Endometrial microvascular endothelial cells (primary cell): ENCODE results near the gene BPGM. TPM values are rescaled to one million over a fixed set of nuclear protein-coding genes. Genes with fewer than 3 reads are reported as not detected.

ENCODE experiments used
- in situ Hi-C: cut with HindIII; loops from 2 replicates; pipeline ENCODE4 v1.10.0; 2017; ENCODE audit warnings: low sequenced_read_pairs, low pct_unique_long_range_greater_than_20kb; ENCODE audit errors: inconsistent ontology term
- total RNA-seq: library from RNA; depleted of rRNA; stranded (reverse); fragments of >200 nt; gene quantifications from one replicate; pipeline ENCODE4 v1.2.3, GENCODE V29; 2015; ENCODE audit errors: inconsistent ontology term

The BPGM gene
- total RNA-seq: 22.6 TPM

DNA sequence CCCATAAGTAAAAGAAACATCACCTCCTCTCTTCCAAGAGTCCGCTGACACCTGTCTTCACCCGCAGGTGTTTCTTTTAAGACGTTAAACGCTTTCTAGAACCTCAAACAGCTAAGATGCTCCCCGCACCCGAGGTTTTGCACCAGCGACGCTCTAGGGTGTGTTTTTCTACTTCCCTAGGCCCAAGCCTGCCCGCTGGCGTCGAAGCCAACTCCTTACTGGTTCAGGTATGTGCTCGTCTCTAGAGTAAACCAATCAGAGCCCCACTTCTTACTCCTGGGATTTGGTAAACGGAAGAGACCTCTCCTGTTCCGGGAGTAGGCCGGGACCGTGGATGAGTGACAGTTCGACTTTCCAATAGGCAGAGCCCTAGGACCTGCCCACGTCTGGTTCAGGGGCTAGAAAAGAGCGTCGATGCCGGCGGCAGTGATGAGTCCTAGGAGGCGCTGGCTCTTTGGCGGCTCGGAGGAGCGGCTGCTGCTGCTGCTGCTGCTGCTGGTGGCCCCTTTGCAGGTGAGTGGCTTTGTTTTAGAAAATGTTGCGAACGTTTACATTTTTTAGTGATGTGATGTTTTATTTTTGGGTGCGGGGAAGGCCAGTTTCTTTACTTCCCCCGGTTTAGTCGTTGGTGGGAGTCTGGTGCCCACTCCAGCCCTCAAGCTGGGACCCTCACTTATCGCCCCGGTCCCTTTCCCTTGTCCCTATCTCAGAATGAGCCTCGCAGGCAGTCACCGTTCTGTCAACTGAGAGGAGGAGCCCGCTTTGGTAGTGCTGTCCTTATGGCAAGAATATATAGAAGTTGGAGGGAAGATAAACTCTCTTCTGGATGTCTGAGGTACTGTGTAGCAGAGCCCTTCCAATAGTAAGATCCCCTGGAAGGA, at the start of gene BPGM:
Gene BPGM, plus strand, starts transcription at position 429 of the 881 bp plus-strand sequence. CDS start 14,655 bp downstream, outside the sequence.
- in situ Hi-C loops: no loop called here

DNA sequence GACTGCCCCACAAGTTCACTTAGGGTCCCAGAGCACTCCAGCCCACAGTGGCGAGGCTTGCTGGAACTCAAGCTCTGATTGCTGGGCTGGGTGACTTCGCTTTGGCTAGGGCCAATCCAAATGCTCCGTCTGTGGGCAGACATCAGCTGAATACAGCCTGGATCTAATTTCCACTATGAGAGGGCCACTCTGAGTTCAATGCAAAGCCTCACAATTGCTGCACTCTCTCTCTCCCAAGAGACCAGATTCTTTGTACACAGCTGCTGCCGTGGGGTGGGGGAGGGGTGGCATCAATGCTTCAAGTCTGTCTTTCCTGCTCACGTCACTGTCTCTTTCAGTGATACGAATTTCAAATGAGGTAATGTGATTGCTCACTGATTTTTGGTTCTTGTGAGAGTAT, 47.3 kb upstream of the BPGM start:
- in situ Hi-C loops: no loop called here

DNA sequence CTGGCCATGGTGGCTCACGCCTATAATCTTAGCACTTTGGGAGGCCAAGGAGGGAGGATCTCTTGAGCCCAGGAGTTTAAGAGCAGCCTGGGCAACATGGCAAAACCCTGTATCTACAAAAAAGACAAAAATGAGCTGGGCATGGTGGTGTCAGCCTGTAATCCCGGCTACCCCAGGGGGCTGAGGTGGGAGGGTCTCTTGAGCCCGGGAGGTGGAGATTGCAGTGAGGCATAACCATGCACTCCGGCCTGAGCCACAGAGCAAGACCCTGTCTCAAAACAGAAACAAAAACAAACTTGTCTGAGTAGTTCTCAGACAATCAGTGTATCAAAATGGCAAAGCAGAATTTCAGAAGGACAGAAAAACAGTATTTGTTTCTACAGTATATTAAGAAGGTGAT, 45.2 kb upstream of the BPGM start:
- in situ Hi-C loops: no loop called here

DNA sequence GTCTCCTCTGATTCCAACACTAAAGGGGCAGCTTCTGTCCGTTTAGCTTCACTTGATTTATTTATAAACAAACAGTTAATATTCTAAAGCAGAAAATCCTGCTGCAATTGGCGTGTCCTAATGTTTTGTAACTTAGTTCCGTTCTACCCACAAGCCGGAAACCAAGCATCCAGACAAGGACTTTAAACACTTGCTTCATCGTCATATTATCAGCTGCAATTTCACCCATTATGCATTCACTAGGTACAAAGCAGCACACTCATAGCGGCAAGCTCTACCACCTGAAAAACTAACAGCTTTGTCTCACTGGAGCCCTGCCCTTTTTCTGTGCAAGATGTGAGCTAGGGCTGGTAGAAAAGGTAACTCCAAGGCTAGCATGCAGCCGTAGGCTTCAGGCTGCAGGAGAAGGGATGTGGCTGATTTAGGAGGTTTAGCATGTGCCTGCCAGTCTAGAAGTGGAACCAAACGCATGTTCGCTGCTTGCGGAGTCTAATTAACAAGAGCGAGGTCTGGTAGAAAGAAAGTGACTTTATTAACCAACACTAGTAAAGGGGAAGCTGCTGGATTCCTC, 43.7 kb upstream of the BPGM start:
- in situ Hi-C loops: no loop called here

DNA sequence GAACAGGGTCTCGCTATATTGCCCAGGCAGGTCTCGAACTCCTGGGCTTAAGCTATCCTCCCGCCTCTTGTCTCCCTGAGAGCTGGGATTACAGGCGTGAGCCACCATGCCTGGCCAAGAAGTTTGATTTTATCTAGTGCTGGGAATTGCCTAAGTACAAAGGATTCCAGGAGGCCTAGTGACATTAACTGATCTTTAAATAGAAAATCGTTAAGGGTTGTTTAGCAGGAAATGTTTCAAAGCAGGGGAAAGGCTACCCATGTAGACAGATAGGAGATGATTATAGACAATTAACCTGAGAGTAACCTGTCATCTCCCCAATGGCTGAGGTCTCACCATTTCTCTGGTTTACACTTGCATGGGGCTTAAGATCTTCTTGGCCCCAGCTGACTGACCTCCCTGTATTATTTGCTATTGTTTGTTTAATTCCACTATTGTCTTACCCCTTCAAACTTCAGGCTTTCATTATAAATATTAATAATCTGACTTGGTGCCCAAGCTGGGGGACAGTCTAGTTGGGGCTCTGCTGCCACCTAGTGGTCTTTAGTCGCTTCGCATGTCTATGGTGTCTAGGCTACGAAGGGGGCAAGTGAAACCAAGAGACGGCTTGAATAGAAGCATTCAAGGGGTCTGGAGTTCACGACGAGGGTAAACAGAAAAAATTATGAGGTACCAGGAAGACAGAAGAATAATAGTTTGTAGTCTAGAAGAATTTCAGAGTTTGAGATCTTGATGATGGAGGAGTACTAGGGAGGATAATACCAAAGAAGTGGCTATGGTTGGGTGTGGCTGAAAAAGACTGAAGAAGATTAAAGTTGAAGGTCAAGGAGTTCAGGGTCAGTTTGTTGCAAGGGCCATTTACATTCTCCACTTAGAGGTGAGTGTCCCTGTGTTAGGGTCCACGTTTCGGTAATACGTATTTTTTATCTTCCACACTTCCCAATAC, 40.4 kb upstream of the BPGM start:
- in situ Hi-C loops: no loop called here

DNA sequence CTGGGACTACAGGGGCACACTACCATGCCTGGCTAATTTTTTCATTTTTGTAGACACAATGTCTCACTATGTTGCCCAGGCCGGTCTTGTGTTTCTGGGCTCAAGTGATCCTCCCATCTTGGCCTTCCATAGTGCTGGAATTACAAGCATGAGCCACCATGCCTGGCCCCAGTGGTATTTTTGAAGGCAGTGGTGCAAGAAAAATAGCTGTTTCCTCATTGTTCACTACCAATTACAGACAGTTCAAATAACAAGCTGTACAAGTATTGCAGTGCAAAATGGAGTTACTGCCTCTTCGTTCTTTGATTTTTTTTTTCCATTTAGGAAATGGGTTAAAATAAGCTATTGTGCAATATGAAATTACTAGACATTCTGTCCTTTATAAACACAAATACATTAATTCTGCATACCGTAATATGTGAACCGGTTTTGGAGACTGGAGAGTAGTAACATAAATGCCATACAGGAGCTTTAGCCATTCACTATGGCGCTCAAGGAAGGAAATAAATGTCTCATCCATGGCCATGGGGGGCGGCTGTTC, 35.0 kb upstream of the BPGM start:
- in situ Hi-C loops: no loop called here

DNA sequence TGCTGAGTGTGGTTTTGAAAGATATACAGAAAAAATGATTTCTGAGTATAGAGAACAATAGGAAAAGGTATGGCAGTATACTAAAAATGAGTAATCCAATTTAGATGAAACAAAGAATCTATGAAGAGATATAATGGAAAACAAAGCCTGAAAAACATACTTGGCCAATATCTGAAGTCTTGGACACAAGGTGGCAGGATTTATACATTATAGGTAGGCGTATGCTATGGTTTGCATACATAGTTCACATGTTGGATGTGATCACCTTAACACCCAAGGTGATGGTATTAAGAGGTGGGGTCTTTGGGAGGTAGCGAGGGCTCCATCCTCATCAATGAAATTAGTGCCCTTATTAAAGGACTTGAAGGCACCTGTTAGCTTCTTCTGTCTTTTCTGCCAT, 34.5 kb upstream of the BPGM start:
- in situ Hi-C loops: no loop called here

DNA sequence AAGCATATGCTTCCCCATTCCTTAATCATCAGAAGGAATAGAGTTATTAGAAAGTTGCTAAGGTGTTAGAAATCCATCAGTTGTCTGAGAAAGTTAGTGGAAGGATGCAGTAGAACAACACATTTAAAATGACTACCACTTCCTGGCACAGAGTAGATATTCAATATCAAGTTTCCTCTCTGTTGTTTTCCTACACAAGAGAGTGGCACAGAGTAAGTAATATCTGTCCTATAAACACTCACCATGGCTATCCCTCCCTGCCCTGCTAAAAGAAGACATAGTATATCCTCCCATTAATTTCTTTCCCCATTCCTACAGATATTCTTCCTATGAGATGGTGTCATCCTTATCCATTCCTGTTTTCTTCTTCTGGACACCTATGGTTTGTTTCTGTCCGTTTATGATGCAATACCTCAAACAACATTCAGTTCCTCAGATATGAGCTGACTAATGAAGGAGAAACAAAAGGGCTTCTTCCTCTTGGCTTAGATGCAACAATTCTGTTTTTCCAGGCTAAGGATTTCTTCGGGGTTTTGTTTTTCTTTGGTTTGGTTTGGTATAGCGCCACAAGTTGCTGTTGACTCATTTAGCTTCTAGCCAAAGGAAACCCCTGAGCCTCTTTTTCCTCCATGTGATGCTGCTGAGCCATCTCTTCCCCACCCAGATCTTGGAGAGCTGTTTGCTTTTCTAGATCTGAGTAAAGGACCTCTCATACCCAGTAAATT, 32.9 kb upstream of the BPGM start:
- in situ Hi-C loops: no loop called here

DNA sequence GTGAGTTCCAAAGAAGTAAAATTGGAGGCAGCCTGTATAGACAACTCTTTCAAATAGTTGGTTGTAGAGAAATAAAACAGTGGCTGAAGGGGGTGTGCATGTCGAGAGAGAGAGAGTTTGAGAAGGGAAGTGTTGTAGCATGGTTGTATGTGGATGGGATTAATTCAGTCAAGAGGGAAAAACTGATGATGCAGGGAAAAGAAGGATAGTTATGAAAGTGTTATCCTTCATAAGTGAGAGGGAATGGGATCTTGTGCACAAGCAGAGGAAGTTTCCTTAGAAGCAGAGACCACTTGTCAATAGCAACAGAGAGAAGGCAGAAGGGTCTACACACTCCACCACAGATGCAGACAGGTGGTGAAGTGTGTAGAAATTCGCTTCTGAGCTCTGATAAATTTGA, 30.0 kb upstream of the BPGM start:
- in situ Hi-C loops: no loop called here

DNA sequence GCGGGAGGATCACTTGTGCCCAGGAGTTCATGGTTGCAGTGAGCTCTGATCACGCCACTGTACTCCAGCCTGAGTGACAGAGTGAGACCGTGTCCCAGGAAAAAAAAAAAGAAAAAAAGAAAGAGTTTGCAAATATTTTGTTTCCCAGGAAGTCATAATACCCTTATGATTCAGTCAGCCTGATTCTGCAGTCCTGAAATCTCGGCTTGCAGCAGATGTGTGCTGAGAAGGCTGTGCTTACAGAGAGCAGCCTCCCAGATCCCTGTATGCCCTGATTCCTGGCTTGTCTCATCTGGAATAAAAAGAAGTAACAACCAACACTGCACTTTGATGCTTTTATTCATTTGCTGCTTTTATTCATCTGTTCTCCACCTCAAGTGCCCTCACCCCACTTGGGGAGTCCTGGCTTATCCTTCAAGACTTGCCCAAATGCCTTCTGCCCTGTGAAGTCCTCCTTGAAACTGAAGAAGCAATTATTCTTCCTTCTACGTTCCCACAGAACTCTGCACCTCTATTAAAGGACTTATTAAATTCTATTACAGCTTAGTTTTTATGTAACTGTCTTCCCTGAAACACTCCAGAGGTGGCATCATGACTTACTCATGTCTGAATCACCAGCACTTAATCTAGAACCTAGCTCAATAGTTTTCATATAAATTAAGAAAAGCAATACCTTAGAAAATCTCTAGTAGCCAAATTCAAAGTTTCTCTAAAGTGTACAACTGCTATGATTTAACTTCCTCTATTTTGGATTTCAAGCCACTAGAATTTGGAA, 27.7 kb upstream of the BPGM start:
- in situ Hi-C loops: no loop called here

DNA sequence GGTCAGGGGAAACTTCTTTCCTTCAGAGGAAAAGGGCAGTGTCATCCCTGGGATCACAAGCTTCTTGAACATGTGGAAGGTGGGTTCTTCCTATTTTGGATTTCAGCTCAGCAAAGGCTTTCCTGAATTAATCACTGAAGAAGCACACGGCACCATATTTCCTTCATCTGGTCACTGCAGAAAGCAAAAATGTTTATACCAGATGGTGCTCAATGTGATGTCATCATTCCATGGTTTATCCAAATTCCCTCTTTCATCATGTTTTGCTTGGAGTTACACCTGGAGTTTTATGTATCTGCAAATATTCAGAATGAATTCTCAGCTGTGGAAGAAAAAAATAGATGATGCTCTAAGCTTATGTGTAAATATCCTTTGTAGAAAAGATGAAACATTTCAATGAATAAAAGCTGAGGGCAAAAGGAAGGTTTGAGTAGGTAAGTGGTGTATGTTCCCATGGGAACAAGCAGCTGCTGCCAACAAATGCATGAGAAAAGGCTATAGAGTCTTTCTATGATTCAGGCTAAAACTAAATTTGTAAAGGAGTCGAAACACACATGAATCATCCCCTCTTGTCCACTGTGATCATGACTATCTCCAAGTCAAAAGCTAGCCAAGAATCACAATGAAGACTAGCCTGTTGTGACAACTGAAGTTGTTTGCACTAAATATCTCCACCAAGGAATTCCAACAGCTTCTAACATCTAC, 26.9 kb upstream of the BPGM start:
- in situ Hi-C loops: no loop called here

DNA sequence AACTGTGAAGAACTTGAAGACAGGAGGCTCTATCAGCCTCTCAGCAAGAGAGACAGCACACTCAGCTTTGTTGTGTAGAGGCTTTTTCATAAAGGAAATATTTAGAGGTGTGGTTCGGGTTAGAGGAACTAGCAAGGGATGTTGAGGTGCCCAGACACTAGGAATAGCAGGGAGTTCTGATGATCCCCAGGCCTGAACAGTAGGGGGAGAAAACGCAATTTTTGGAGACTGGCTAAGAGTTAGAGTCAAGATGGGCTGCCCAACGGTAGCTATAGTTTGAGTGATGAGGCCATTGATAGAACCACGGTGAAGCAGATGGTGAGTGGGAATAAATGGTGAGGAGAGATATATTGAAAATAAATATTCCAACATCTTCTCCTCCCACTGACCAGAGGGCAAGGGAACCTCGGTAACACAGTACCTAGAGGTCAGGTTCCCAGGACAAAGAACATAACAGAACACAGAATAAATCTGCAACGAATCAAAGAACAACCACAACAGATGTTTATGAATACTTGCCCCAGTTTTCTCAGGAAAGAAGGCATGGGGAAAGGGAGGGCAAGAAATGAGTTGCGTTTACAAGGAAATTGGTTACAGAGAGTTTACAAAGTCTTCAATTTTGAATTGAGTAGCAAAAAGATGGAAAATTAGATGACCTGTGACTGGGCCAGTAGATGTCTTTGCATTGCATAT, 24.2 kb upstream of the BPGM start:
- in situ Hi-C loops: no loop called here

DNA sequence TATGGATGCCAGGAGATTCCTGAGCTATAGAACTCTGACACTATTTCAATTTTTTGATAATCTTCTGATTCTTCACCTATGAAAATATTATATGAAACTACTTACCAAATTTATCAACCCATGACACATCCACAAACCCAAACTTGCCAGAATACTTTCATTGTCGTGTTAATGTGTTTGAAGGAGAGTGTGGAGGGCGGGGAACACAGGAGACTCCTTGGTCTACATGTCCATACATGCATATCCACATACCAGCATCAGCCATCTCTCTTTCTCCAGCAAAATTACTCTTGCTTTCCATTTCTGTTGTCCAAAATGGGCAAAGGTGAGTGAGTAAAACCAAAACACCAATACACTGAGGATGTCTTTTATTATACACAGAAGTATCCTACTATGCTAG, 23.5 kb upstream of the BPGM start:
- in situ Hi-C loops: no loop called here

DNA sequence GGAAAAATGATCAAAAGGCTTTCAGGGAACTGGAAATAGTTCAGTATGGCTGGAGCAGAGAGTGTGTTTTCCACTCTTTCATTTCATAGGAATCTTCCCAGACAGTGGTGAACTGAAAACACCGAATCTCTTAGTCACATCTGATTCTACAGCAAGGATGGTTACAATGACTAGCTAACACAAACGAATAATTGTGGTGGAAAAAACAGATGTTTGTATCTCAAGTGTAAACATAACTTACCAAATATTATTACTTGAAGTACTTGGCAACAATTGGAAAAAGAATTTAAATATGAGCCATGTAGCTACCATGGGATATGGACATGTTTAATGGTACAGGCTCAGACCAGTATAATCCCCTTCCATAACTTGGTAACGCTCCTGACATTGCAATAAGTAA, 21.1 kb upstream of the BPGM start:
- in situ Hi-C loops: no loop called here

DNA sequence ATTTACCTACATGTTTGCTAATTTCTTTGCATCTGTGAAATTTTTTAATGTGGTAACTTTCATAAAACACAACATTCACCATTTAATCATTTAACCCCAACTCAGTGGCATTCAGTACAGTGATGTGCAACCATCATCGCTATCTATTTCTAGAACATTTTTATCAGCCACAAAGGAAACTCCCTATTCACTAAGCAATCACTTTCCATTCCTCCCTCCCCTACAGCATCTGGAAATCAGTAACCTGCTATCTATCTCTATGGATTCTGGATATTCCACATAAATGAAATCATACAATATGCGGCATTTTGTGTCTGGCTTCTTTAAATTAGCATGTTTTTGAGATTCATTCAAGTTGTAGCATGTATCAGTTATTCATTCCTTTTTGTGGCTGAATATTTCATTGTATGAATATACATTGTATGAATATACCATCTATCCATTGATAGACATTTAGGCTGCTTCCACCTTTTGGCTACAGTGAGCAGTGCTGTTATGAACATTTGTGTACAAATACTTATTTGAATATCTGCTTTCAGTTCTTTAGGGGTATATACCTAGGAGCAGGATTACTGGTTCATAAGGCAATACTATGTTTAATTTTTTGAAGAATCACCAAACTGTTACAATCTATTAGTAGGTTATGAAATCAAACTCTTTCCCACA, 19.4 kb upstream of the BPGM start:
- in situ Hi-C loops: no loop called here

DNA sequence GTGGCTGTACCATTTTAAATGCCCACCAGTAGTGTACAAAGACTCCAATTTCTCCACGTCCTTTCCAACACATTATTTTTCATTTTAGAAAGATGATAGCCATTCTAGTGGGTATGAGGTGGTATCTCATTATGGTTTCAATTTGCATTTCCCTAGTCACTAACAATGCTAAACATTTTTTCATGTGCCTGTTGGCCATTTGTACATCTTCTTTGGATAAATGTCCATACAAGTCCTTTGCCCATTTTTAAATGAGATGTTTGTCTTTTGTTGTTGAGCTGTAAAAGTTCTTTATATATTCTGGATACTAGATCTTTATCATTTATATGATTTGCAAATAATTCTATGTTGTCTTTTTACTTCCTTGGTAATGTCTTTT, 18.9 kb upstream of the BPGM start:
- in situ Hi-C loops: no loop called here
